ENCODE data around the gene TANC1. TPM values are rescaled to one million over a fixed set of nuclear protein-coding genes. Genes with fewer than 3 reads are reported as not detected.

The TANC1 gene
- total RNA-seq, 1 experiment from 2014 or later, result 2.5 TPM

DNA sequence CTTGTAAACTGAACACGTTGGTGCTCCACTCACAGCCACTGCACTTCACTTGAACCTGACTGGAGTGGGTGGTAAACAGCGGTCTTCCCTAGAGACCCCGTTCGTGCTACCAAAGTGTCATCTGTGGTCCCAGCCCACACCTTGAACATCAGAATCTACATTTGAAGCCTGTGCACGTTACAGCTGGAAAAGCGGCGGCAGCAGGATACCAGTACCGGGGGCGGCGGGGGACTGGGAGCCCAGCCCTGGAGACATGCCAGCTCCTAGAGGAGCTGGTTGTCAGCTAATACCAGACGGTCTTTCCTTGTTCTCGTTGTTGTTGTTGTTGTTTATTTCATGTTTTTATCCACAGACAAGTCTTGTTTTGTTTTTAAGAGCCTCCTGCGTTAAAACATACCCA lies 161.4 kb downstream of the TANC1 start:
- Histone ChIP-seq H4K8ac (replicated peaks; ENCODE audit: insufficient read length, low read depth, low read length) (no peak overlapping the region), H4K5ac (ENCODE audit: insufficient read length, low read depth, low read length) (no peak overlapping the region), H3K4me1 (ENCODE audit: insufficient read depth, low read length) (no peaks in the 10 kb centered on the region), H3K79me1 (ENCODE audit: insufficient read depth, low read depth, low read length, poor library complexity, severe bottlenecking) (no peaks in the 10 kb centered on the region), H3T11ph (ENCODE audit: low read length) (no peak overlapping the region), H2BK15ac (ENCODE audit: low read depth, low read length) (no peak overlapping the region), H3K4ac (ENCODE audit: low read depth, low read length) (no peak overlapping the region), H2BK5ac (ENCODE audit: insufficient read length, low read length) (no peak overlapping the region), H3K14ac (ENCODE audit: insufficient read depth, low read length) (no peak overlapping the region), H3K9ac (ENCODE audit: extremely low read depth, insufficient read length, low read length) (no peak overlapping the region), H3K27ac (ENCODE audit: insufficient read length, low read depth, low read length) (no peak overlapping the region), H3K23ac (ENCODE audit: insufficient read length, low read depth, low read length) (no peak overlapping the region), H3K9me3 (ENCODE audit: control insufficient read depth, low read depth, low read length) (no peaks in the 10 kb centered on the region), H3K23me2 (ENCODE audit: insufficient read length, low read depth, low read length, poor library complexity, severe bottlenecking) (no peaks in the 10 kb centered on the region), H4K20me1 (ENCODE audit: control insufficient read depth, insufficient read depth, insufficient read length) (no peaks in the 10 kb centered on the region), H2BK120ac (ENCODE audit: low read depth, low read length, poor library complexity, severe bottlenecking) (no peak overlapping the region), H2BK12ac (ENCODE audit: insufficient read length, low read depth, low read length) (no peak overlapping the region), H3K56ac (ENCODE audit: insufficient read length, low read depth, low read length) (no peak overlapping the region), H2AK5ac (ENCODE audit: insufficient read length, low read length) (no peak overlapping the region), H3K18ac (ENCODE audit: insufficient read length, low read depth, low read length) (no peak overlapping the region), H3K79me2 (ENCODE audit: insufficient read depth, low read length) (no peaks in the 10 kb centered on the region), H2AFZ (ENCODE audit: low read length) (no peak overlapping the region), H3K4me2 (ENCODE audit: insufficient read depth, insufficient read length, low read length) (no peak overlapping the region), H4K91ac (ENCODE audit: insufficient read length, low read depth, low read length) (no peak overlapping the region), H3K27me3 (ENCODE audit: insufficient read depth, low read length) (no peaks in the 10 kb centered on the region), H2BK20ac (ENCODE audit: low read depth, low read length, poor library complexity, severe bottlenecking) (no peak overlapping the region)
- TF ChIP-seq, protein P1, sequence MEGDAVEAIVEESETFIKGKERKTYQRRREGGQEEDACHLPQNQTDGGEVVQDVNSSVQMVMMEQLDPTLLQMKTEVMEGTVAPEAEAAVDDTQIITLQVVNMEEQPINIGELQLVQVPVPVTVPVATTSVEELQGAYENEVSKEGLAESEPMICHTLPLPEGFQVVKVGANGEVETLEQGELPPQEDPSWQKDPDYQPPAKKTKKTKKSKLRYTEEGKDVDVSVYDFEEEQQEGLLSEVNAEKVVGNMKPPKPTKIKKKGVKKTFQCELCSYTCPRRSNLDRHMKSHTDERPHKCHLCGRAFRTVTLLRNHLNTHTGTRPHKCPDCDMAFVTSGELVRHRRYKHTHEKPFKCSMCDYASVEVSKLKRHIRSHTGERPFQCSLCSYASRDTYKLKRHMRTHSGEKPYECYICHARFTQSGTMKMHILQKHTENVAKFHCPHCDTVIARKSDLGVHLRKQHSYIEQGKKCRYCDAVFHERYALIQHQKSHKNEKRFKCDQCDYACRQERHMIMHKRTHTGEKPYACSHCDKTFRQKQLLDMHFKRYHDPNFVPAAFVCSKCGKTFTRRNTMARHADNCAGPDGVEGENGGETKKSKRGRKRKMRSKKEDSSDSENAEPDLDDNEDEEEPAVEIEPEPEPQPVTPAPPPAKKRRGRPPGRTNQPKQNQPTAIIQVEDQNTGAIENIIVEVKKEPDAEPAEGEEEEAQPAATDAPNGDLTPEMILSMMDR (conservative IDR thresholded peaks at IDR 0.05), result no peak
- no peaks in the 10 kb centered on the region for H3K9me3 Mint-ChIP-seq
- no peak overlapping the region for H3K4me3 Mint-ChIP-seq
- no CpG with 5 or more reads among the region's 13 CpGs for WGBS (ENCODE audit: extremely low coverage, insufficient read length, low lambda C conversion rate)
- no peak for DNase-seq
- H3K36me3 Mint-ChIP-seq (ENCODE audit: insufficient read depth in 1 of 3, low read depth in 3 of 3), result no peaks in the 10 kb centered on the region
- H3K27ac Mint-ChIP-seq, result no peak overlapping the region
- H3K4me1 Mint-ChIP-seq, result peaks cover 3 to 11% of the 10 kb centered on the region in 2 experiments
- no peaks in the 10 kb centered on the region for H3K27me3 Mint-ChIP-seq (ENCODE audit: low read depth)
